Measurements from ENCODE around the gene SKIL.

The SKIL gene

DNA sequence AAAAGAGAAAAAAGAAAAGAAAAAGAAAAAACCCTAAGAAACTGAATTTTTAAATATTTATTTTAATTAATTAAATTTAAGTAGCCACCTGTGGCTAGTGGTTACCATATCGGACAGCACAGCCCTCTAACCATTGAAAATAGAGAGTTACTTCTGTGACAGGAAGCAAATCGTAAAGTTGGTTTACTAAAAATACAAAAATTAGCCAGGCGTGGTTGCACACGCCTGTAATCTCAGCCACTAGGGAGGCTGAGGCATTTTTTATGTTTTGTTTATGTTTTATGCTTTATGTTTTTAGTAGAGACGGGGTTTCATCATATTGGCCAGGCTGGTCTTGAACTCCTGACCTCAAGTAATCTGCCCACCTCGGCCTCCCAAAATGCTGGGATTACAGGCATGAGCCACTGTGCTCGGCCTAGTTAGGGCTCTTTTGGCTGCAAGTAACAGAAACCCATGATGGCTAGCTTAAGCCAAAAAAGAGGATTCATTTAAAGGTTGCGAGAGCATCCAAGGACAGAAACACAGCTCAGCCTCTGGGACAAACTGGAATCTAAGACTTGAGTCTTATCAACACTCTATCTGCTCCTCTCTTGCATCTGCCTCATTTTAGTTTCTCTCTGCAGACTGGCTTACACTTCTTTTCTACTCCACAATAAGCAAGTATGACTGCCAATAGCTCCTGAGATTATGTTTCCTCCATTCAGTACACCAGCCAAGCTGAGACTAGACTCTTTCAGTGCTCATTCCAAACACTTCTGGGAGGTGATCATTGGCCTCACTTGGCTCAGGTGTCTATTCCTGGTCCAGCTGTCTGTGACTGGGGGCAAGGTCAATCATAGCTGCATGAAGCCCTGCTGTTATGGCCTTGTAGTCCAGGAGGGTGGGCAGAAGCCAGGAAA is 6.8 kb upstream of the SKIL start:
- no peak for DNase-seq (ENCODE audit: low spot score)

DNA sequence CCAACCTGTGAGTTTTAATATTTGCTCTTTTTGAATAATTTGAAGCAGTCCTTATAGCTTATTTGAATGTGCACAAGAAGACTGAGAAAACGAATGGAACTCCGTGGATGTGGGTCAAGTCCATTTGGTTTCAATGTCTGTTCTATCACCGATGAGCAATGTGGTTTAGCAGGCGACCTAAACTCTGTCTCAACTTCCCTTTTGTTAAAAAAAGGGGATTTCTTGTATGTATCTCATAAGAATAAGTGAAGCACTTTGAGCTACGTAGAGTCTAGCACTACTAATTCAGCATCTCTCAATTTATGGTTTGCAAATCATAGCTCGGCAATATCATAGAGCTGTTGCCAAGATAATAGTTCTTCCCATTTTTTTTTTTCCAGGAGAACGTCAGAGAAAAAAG is 4.6 kb upstream of the SKIL start:
- DNase-seq (ENCODE audit: low spot score): no peak

DNA sequence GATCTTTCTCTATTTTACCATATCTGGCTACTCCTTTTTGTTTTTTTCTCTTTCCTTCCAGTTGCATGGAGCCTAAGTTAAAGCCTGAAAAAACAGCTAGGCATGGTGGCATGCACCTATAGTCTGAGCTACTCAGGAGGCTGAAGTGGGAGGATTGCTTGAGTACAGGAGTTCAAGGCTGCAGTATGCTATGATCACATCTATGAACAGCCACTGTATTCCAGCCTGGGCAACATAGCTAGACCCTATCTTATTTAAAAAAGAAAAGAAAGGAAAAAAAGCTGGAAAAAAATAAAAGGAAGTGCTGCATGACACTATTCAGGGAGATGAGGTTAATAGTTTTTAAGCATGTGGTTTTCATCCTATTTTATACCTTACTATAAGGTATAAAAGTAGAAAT is 4.0 kb upstream of the SKIL start:
- DNase-seq (ENCODE audit: low spot score): no peak

DNA sequence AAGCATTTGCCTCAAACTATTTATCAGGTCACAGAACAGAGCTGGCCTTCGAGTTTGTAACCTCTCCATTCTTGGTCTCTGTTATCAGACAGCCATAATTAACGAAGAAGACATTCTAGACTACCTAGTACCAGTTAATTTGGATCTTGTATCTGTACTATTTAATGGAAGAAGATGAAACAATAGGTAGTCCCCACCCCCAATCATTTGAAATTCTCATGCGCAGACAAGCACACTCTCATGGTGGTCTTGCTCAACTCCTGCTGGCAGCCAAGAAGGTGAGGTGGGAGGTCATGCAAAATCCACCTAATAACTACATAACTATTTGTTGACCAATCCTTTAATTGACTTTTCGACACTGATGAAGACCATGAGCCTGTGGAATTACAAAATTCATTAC is 2.8 kb upstream of the SKIL start:
- no peak for DNase-seq (ENCODE audit: low spot score)

DNA sequence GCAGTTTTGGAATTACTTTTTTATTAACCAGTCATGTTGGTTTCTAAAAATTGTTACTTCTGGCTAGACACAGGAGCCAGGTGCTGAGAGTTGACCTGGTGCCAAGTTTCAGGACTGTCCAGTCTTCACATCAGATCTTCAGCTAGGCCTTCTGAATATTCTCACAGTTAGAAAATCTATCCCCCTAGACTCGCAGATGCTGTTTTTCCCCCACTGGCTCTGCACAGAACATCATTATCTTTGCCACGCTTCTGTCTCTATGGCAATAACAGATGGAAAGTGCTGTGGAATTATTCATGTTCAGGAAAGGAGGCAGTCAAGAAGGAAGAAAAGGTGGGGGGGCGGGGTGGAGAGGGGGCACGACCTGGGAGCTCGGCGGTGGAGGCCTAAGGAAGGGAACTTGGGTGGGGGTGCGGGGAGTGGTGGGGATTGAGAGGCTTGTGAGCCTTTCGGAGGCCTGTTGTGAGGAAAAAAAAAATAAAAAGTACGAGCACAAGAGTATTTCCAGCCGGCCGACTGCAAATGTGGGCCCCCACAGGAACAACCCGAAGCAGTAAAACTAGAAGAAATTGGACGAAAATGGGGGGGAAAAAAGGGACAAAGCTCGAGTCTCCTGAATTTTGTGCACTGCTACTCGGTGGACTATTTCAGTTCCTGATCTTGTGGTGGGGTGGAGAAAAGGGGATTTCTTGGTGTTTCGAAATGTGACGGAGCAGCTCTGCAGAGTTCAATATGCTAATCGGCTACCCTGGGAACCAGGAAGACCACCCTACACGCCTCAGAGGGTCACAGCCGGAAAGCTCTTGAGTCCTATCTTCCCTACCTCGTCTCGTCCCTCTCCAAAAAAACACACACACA is 1.5 kb upstream of the SKIL start:
- DNase-seq (ENCODE audit: low spot score): peak; percentile 71

DNA sequence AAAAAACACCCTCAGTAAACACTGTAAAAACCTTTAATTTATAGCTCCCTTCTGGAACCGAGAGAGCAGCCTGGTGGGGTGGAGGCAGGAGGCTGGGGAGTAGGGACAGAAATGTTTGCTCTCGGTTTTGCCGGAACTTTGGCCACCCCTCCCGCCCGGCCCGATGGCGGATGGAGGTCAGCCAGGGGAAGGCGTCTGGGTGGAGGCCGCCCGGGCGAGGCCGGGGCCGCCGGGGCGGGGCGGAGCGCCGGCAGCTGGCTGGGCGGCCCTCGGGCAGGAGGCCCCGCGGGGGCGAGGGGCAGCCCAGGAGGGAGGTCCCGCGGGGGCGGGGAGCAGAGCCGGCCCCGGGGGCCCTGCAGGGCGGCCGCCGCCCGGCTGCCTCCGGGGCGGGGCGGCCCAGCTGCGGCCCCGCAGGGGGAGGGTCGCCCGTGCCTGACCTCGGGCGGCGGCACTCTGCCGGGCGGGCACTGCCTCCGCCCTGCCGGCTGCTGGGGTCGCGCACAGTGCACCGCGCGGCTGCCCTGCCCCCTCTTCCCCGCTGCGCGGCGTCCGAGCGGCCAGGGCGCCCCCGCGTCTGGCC is 829 bp upstream of the SKIL start:
- DNase-seq (ENCODE audit: low spot score): peak; percentile 82

DNA sequence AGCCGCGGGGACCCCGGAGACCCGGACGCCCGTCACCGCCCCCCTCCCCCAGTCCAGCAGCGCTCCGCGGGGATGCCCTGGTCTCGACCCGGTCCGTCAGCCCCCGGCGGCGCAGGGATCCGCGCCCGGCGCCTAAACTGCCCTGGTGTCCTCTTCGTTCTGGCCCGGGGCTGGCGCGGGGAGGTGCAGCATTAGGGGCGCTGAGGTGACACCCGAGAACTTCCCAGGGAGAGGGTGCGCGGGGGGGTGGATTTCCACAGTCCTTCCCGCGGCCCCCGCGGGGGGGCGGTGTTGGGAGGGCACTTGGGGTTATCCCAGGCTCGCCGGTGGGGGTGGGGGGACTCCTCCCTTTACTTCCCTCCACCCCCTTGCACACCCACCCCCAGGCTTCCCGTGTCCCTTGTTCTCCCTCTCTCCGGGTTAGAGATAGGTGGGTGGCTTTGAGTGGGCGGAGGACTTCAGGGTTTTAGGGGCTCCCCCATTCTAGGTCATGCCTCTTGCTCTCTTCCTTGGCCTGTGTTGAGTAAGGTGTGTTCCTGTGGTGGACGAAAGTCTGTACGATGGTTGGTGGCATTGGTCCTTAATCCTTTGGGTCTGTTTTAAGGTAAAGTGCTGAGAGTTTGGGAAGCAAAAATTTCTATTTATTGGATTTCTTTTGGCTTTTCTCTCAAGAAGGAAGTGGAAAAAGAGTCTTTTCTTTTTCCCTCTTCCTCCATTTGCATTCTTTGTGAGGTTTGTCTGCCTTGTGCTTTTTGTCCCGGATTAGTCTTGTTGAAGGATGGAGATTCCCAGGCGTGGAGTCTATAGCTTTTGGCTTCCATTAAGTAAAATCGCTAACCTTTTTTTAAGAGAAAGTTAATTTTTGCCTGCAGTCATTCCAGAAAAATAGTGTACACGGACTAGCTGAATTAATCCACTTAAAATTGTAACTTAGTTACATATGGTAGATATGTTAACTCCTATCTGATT is 811 bp downstream of the SKIL start:
- DNase-seq (ENCODE audit: low spot score): peak; percentile 78

DNA sequence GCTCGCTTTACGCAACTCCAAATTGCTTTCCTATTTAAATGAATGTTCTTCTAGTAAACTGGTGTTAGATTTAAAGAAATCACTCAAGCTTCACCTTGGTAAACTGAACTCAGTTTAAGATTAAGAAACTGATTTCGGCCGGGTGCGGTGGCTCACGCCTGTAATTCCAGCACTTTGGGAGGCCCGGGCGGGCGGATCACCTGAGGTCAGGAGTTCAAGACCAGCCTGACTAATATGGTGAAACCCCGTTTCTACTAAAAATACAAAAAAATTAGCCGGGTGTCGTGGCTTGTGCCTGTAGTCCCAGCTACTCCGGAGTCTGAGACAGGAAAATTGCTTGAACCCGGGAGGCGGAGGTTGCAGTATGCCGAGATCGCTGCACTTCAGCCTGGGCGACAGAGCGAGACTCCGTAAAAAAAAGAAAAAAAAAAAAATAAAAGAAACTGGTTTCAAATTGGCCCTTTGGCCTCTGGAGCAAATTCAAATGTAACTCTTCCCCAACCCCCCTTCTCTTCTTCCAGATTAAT is 1.7 kb downstream of the SKIL start:
- DNase-seq (ENCODE audit: low spot score): no peak

DNA sequence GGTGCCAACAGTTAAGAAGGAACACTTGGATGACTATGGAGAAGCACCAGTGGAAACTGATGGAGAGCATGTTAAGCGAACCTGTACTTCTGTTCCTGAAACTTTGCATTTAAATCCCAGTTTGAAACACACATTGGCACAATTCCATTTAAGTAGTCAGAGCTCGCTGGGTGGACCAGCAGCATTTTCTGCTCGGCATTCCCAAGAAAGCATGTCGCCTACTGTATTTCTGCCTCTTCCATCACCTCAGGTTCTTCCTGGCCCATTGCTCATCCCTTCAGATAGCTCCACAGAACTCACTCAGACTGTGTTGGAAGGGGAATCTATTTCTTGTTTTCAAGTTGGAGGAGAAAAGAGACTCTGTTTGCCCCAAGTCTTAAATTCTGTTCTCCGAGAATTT is 3.0 kb downstream of the SKIL start:
- no peak for DNase-seq (ENCODE audit: low spot score)

DNA sequence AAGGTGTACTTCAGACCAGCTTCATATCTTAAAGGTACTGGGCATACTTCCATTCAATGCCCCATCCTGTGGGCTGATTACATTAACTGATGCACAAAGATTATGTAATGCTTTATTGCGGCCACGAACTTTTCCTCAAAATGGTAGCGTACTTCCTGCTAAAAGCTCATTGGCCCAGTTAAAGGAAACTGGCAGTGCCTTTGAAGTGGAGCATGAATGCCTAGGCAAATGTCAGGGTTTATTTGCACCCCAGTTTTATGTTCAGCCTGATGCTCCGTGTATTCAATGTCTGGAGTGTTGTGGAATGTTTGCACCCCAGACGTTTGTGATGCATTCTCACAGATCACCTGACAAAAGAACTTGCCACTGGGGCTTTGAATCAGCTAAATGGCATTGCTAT is 3.4 kb downstream of the SKIL start:
- no peak for DNase-seq (ENCODE audit: low spot score)

DNA sequence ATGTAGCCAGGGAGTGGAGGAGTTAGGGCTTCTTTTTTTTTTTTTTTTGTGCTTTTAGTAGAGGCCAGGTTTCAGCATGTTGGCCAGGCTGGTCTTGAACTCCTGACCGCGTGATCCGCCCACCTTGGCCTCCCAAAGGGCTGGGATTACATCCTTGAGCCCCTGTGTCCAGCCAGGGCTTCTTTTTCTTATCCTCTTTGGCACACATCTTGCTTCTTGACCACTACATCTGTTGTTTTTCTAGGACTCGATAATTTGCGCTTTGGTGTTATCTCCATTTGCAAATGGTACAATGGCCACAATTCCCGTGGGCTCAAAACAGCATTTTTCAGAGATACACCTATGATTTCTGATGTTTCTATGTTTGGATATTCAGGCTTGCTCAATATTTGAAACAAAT is 4.2 kb downstream of the SKIL start:
- DNase-seq (ENCODE audit: low spot score): no peak

DNA sequence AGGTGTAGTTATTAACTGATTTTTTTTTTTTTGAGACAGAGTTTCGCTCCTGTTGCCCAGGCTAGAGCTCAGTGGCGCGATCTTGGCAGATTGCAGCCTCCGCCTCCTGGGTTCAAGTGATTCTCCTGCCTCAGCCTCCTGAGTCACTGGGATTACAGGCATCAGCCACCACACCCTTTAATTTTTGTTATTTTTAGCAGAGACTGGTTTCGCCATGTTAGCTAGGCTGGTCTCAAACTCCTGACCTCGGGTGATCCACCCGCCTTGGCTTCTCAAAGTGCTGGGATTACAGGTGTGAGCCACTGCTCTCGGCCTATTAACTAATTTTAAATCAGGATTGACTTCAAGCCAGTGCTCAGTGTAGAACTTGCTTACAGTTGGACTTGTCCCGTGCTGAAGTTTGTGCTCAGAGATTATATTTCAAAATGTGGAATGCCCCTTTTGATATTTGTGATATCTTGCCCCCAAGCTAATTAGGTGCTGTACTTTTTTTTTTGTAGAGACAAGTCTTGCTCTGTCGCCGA is 6.0 kb downstream of the SKIL start:
- no peak for DNase-seq (ENCODE audit: low spot score)

DNA sequence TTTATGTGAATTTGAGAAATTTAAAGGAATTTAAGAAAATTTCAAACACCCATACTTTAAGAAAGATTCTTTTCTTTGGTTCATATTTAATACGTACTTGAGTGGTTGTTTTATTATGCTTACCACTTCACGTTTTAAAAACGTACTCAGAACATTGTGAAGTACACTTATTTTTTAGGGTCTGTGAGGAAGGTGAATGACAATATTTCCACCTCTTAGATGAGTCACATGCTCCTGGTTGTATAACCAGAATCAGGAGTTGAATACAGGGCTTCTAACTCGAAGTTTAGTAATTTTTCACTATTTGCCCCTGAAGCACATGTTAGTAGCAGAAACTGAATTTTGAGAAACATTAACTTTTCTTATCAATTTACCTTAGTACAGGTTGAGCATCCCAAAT is 7.5 kb downstream of the SKIL start:
- DNase-seq (ENCODE audit: low spot score): no peak

DNA sequence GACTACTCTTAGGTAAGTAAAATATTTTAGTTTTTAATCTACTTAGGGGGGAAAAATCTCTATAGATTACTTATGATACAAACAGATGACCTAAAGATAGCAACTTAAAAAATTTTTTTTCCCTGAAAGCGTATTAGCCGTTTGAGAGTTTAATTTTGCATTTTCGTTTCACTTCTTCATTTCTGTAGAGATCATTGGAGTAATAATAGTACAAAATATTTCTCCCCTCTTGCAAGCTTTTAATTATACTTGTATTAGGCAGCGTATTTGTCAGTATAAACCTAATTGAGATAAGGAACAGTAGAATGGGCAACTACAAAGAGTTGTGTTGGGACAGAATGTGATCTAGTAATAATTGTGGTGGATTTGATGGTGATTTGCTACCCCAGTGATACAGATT is 10.3 kb downstream of the SKIL start:
- no peak for DNase-seq (ENCODE audit: low spot score)

DNA sequence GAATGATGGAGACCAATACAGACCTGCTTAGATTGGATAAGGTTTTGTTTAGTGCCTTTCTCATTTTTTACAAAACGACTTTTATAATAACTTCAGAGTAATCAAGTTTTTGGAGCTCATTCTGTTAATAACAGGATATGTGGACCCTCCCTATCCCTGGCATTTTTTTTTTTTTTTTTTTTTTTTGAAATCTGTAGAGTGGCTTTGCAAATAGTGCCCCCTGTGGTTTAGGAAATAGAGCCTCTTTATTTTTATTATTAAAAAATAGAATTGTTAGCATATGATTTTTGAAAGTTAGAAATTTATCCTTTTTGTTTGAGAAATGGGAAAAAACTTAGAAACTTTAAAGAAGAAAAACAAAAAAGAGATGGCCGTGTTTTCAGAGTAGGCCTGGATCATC is 11.4 kb downstream of the SKIL start:
- no peak for DNase-seq (ENCODE audit: low spot score)

DNA sequence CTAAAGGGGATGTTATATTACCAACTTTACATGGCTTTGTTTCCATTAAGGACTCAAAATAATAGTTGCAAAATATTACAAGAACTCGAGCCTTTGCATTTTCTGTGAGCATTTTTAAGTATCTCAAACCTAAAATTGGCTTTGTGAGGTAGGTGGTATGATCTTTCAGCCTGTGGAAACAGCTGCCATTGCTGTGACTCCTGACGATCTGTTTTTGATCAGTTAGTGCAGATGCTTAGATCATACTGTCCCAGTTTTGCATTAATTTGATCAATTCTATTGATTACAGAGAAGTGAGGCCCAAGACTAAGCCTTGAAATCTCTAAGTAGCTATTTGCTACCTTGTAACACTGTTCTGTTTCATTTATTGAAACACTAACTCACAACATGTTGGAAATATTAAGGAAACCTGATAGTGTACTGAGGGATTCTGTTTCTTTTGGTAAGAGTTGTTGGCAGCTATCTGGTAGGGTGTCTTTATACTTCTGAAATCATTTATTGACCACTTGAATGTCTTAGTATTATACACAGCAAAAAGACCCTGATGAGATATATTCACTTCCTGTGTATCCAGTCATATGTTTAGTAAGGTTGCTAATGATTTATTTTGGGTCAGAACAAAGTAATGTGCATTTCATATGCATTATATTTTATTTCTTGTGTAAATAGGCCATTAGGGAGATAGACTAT is 14.8 kb downstream of the SKIL start:
- DNase-seq (ENCODE audit: low spot score): no peak

DNA sequence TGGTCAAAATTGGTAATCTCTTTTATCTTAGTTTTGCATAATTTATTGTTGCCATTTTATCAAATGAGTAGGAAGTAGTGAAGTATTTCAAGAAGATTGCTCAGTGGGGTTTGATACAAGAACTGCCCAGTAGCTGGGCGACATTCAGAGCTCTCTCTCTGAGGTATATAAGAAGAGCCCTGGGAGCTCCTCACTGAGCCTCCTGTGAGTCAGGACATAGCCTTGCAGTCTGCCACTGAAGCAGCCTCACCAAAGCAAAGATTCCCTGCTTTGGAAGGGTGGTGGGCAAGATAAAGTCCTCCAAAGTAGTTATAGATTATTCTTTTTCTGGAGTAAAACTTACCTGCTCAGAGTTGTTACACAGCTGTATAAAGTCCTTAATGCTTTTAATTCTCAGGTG is 26.1 kb downstream of the SKIL start:
- DNase-seq (ENCODE audit: low spot score): no peak

DNA sequence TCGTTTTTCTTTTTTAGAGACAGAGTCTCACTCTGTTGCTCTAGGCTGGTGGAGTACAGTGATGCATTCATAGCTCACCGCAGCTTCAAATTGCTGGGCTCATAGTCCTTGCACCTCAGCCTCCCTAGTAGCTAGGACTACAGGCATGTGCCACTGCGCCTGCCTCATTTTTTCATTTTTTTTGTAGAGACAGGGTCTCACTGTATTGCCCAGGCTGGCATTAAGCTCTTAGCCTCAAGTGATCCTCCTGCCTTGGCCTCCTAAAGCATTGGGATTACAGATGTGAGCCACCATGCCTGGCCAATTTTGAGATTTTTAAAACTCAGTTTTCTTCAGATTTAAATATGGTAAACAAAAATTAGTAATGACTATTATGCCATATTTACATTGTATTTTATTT is 29.0 kb downstream of the SKIL start:
- no peak for DNase-seq (ENCODE audit: low spot score)

DNA sequence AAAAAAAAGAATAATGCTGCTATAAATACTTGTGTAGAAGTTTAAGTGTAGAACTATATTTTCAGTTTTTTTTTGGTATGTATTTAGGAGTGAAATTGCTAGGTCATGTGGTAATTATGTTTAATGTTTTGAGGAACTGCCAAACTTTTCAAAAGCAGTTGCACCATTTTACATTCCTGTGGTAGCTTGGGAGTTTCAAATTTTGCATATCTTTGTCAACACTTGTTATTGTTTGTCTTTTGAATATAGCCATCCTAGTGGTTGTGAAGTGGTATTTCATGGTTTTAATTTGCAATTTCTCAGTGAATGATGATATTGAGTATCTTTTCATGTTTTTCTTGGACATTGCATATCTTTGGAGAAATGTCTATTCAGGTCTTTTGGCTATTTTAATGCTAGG is 30.4 kb downstream of the SKIL start:
- DNase-seq (ENCODE audit: low spot score): no peak

DNA sequence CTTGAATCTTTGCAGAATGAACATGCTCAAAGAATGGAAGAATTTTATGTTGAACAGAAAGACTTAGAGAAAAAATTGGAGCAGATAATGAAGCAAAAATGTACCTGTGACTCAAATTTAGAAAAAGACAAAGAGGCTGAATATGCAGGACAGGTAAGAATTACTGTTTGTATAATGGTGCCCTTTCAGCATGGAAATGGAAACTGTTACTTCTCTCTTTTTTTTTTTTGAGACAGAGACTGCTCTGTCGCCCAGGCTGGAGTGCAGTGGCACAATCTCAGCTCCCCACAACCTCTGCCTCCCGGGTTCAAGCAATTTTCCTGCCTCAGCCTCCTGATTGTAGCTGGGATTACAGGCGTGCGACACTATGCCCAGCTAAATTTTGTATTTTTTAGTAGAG is 33.6 kb downstream of the SKIL start:
- DNase-seq (ENCODE audit: low spot score): no peak

DNA sequence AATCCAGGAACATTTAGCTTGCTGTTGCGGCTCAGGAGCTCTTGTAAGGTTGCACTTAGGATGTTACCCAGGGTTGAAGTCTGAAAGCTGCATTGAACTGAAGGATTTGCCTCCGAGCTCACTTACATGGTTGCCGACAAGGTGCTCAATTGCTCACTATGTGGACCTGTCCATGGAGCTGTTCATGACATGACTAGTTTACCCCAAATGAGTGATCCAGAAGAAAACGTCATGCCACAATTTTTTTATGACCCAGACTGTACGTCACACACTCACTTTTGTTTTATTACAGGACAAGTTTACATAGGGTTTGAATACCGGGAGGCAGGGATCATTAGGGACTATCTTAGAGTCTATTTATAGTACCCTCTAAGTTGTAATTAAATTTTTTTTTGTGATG is 40.2 kb downstream of the SKIL start:
- no peak for DNase-seq (ENCODE audit: low spot score)
